Keratinocyte (primary cell): ENCODE measurements around the gene TXNRD2.

Experiments
- CTCF ChIP-seq, 3 experiments: IDR thresholded peaks in 1 of 3; conservative IDR thresholded peaks in 1 of 3; optimal IDR thresholded peaks in 1 of 3; 2 replicates in 2 of 3; 3 replicates in 1 of 3; pipeline versions ENCODE3 to v1.5.1; 2011; ENCODE audit warnings: low read length in 3 of 3, mild to moderate bottlenecking in 3 of 3, moderate library complexity in 2 of 3, control low read depth in 1 of 3, inconsistent platforms in 1 of 3; ENCODE audit not compliant: insufficient read depth in 2 of 3; ENCODE audit errors: extremely low read depth in 1 of 3
- EZH2 ChIP-seq: IDR thresholded peaks from one replicate; pipeline ENCODE4 v1.6.1; 2012; ENCODE audit warnings: inconsistent platforms, mild to moderate bottlenecking, low read length, moderate library complexity

- TF ChIP-seq EZH2 (no peak), CTCF (optimal IDR thresholded peaks at IDR 0.05 in 1 of 3, IDR thresholded peaks at IDR 0.05 in 1 of 3, conservative IDR thresholded peaks at IDR 0.05 in 1 of 3; ENCODE audit: extremely low read depth in 1 of 3, insufficient read depth in 2 of 3, low read length in 3 of 3) (no peak)
These were observed 96.4 kb downstream of the TXNRD2 start for GRCh38 chr22:19845054-19845722.
